ENCODE data around the gene C10orf90. TPM values are rescaled to one million over a fixed set of nuclear protein-coding genes. Genes with fewer than 3 reads are reported as not detected.

C10orf90 gene
- total RNA-seq, 1 experiment from 2014 or later = 0.59 TPM

DNA sequence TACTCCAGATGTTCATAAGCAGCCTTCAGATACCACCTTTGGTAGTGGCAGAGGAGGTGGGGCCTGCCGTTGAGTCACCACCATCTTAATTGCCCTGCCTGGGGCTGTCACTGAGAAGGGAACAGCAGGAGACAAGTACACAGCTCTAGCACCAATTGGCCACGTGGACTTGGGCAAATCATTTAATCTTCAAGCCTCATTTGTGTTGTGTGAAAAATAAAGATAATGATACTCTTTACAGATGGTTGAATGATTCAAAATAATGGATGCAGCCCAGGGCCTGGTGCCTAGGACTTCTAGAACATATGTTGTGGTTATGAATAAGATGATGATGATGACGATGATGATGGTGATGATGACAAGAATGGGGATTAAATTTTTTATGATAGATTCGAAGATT lies 170.3 kb downstream of the C10orf90 start:
- Histone ChIP-seq H3K27ac (no peak overlapping the region), H2AFZ (no peak overlapping the region), H3K4me2 (no peak overlapping the region), H3K9me2 (ENCODE audit: insufficient read depth) (no peaks in the 10 kb centered on the region), H3K79me2 (ENCODE audit: low read depth) (no peaks in the 10 kb centered on the region), H4K20me1 (ENCODE audit: insufficient read depth) (no peaks in the 10 kb centered on the region), H3K9me3 (ENCODE audit: insufficient read depth, low read depth) (no peaks in the 10 kb centered on the region), H3K4me3 (no peak overlapping the region), H3K4me1 (replicated peaks; ENCODE audit: insufficient read depth) (no peaks in the 10 kb centered on the region), H3K27me3 (ENCODE audit: insufficient read depth, low read depth) (no peaks in the 10 kb centered on the region), H3K36me3 (ENCODE audit: low read depth) (no peaks in the 10 kb centered on the region), H3F3A (ENCODE audit: insufficient read depth, low read depth) (no peaks in the 10 kb centered on the region)
- intact Hi-C loops (cut with micrococcal nuclease; ENCODE audit: unreplicated experiment) = loop anchor here (5.0 kb wide), 1 partner anchor 248 kb away; no protein-coding TSS in a partner anchor
- no peak for DNase-seq
- ChIA-PET POLR2A (ENCODE audit: unreplicated experiment) (no interaction called here), CTCF (interaction anchor here (0.6 kb wide), 1 partner anchor 522 kb away, joined by 3 read pairs; no protein-coding TSS in a partner anchor)
- BruUV-seq (replicated peaks) = no TSS peak
- no peak for TF ChIP-seq EZH2 (IDR thresholded peaks at IDR 0.05; ENCODE audit: low read depth)
- TF ChIP-seq, protein P1, sequence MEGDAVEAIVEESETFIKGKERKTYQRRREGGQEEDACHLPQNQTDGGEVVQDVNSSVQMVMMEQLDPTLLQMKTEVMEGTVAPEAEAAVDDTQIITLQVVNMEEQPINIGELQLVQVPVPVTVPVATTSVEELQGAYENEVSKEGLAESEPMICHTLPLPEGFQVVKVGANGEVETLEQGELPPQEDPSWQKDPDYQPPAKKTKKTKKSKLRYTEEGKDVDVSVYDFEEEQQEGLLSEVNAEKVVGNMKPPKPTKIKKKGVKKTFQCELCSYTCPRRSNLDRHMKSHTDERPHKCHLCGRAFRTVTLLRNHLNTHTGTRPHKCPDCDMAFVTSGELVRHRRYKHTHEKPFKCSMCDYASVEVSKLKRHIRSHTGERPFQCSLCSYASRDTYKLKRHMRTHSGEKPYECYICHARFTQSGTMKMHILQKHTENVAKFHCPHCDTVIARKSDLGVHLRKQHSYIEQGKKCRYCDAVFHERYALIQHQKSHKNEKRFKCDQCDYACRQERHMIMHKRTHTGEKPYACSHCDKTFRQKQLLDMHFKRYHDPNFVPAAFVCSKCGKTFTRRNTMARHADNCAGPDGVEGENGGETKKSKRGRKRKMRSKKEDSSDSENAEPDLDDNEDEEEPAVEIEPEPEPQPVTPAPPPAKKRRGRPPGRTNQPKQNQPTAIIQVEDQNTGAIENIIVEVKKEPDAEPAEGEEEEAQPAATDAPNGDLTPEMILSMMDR (conservative IDR thresholded peaks at IDR 0.05) = no peak

DNA sequence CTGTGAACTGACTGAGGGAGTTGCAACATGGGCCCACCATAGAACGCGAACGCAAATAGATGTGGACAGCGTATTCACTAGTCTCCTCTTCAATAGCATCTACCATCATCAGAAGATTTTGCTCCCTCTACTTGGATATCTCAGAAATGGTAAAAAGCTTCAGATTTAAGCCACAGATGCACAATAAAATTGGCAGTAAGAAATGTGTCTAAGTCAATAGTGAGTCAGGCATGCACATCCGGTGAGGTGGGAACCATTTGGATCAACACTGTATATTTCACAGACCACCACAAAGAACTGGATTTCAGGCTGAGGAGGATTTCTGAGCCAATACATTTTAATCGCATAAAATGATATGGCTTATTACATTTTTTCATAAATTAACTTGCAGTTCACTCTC lies 170.7 kb downstream of the C10orf90 start:
- Histone ChIP-seq H3K79me2 (ENCODE audit: low read depth) (no peaks in the 10 kb centered on the region), H3K9me3 (ENCODE audit: insufficient read depth, low read depth) (no peaks in the 10 kb centered on the region), H3K9me2 (ENCODE audit: insufficient read depth) (no peaks in the 10 kb centered on the region), H3K4me3 (no peak overlapping the region), H3K4me1 (replicated peaks; ENCODE audit: insufficient read depth) (no peaks in the 10 kb centered on the region), H3K27me3 (ENCODE audit: insufficient read depth, low read depth) (no peaks in the 10 kb centered on the region), H3K4me2 (no peak overlapping the region), H4K20me1 (ENCODE audit: insufficient read depth) (no peaks in the 10 kb centered on the region), H3K27ac (no peak overlapping the region), H3K36me3 (ENCODE audit: low read depth) (no peaks in the 10 kb centered on the region), H2AFZ (no peak overlapping the region), H3F3A (ENCODE audit: insufficient read depth, low read depth) (no peaks in the 10 kb centered on the region)
- ChIA-PET POLR2A (ENCODE audit: unreplicated experiment) (no interaction called here), CTCF (no interaction called here)
- TF ChIP-seq EZH2 (IDR thresholded peaks at IDR 0.05; ENCODE audit: low read depth) = no peak
- TF ChIP-seq, protein P1 (conservative IDR thresholded peaks at IDR 0.05) = no peak
- no TSS peak for BruUV-seq (replicated peaks)
- intact Hi-C loops (cut with micrococcal nuclease; ENCODE audit: unreplicated experiment) = loop anchor here (5.0 kb wide), 1 partner anchor 247 kb away; no protein-coding TSS in a partner anchor
- DNase-seq = no peak

DNA sequence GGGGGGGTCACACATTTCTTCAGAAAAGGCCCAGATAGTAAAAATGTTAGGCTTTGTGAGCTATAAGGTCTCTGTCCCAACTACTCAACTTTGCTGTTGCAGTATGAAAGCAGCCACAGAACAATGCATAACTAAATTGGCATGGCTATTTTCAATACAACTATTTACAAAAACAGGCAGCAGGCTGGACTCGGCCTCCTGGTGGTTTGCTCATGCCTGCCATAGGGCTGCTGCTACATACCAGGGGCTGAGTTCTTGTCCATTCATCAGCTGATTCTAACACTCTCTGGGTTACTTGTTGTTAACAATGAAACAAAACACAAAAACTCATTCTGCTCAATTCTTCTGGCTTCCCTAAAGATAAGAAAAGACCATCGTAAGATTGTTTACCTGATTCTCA lies 172.8 kb downstream of the C10orf90 start:
- DNase-seq = no peak
- CTCF ChIA-PET = no interaction called here
- no peaks in the 10 kb centered on the region for H3K4me1 ChIP-seq (replicated peaks; ENCODE audit: insufficient read depth)
- H3F3A ChIP-seq (ENCODE audit: insufficient read depth, low read depth) = no peaks in the 10 kb centered on the region
- TF ChIP-seq, protein P1 (conservative IDR thresholded peaks at IDR 0.05) = no peak
- H2AFZ ChIP-seq = no peak overlapping the region
- no peaks in the 10 kb centered on the region for H3K27me3 ChIP-seq (ENCODE audit: insufficient read depth, low read depth)
- H3K36me3 ChIP-seq (ENCODE audit: low read depth) = no peaks in the 10 kb centered on the region
- H3K9me2 ChIP-seq (ENCODE audit: insufficient read depth) = no peaks in the 10 kb centered on the region
- BruUV-seq (replicated peaks) = no TSS peak
- H4K20me1 ChIP-seq (ENCODE audit: insufficient read depth) = no peaks in the 10 kb centered on the region
- intact Hi-C loops (cut with micrococcal nuclease; ENCODE audit: unreplicated experiment) = no loop called here
- POLR2A ChIA-PET (ENCODE audit: unreplicated experiment) = no interaction called here
- H3K9me3 ChIP-seq (ENCODE audit: insufficient read depth, low read depth) = no peaks in the 10 kb centered on the region
- no peak overlapping the region for H3K4me2 ChIP-seq
- H3K79me2 ChIP-seq (ENCODE audit: low read depth) = no peaks in the 10 kb centered on the region
- H3K4me3 ChIP-seq = no peak overlapping the region
- no peak overlapping the region for H3K27ac ChIP-seq

Data from PC-9 (cell line).